Measurements from ENCODE around the gene PTTG1IP. TPM values are rescaled to one million over a fixed set of nuclear protein-coding genes. Genes with fewer than 3 reads are reported as not detected.

The PTTG1IP gene
- total and polyA plus RNA-seq, 2 of the 13 experiments (the other 11 are each of a cell fraction or from before 2014, with no cell fraction given), result 161 to 700 TPM

- TF ChIP-seq ZNF280D (CRISPR knock-in tag; IDR thresholded peaks at IDR 0.05) (0 out of 2 replicates have a peak, but pooled peaks have one; percentile 11), CREB3 (CRISPR knock-in tag; IDR thresholded peaks at IDR 0.05) (peak; percentile 40; the same call in 1 of the 2 replicates), PHF21A (CRISPR knock-in tag; IDR thresholded peaks at IDR 0.05) (0 out of 2 replicates have a peak, but pooled peaks have one; percentile 12), HNRNPUL1 (IDR thresholded peaks at IDR 0.05; ENCODE audit: low read depth, low read length) (no peak), SP1 (IDR thresholded peaks at IDR 0.05) (no peak), SP1 (CRISPR knock-in tag; IDR thresholded peaks at IDR 0.05) (no peak; the same call in 1 of the 2 replicates), ZNF367 (CRISPR knock-in tag; IDR thresholded peaks at IDR 0.05; ENCODE audit: borderline replicate concordance) (0 out of 2 replicates have a peak, but pooled peaks have one; percentile 46), AKAP8 (CRISPR knock-in tag; IDR thresholded peaks at IDR 0.05) (no peak), ZNF773 (CRISPR knock-in tag; IDR thresholded peaks at IDR 0.05; ENCODE audit: borderline replicate concordance) (no peak), SRSF1 (optimal IDR thresholded peaks at IDR 0.05; ENCODE audit: low read depth, low read length) (no peak), ZFYVE20 (CRISPR knock-in tag; IDR thresholded peaks at IDR 0.05; ENCODE audit: borderline replicate concordance, low read depth) (no peak), NFKB2 (CRISPR knock-in tag; IDR thresholded peaks at IDR 0.05; ENCODE audit: borderline replicate concordance) (0 out of 2 replicates have a peak, but pooled peaks have one; percentile 25), ZNF496 (CRISPR knock-in tag; IDR thresholded peaks at IDR 0.05; ENCODE audit: insufficient replicate concordance) (no peak), MLLT10 (CRISPR knock-in tag; IDR thresholded peaks at IDR 0.05) (no peak), HINFP (CRISPR knock-in tag; IDR thresholded peaks at IDR 0.05; ENCODE audit: low read depth) (no peak), RXRB (CRISPR knock-in tag; IDR thresholded peaks at IDR 0.05; ENCODE audit: borderline replicate concordance) (no peak), ZNF713 (CRISPR knock-in tag; IDR thresholded peaks at IDR 0.05) (no peak), ZNF792 (CRISPR knock-in tag; IDR thresholded peaks at IDR 0.05) (0 out of 2 replicates have a peak, but pooled peaks have one; percentile 53), HDAC1 (CRISPR knock-in tag; IDR thresholded peaks at IDR 0.05) (no peak), ZNF780A (CRISPR knock-in tag; IDR thresholded peaks at IDR 0.05) (no peak), STAT6 (CRISPR knock-in tag; IDR thresholded peaks at IDR 0.05; ENCODE audit: borderline replicate concordance) (no peak), NR2F1 (CRISPR knock-in tag; IDR thresholded peaks at IDR 0.05) (no peak)
Observed at GRCh38 chr21:44872649-44873355, 688 bp downstream of the PTTG1IP start (continued).

All from HepG2 (cell line).